Left hindlimb (tissue), 1 donor: ENCODE measurements around the gene MAPK14.

Source experiments
- DNase-seq: peaks from one replicate; pipeline ENCODE4 v3.0.0-alpha.2; 2018

Gene MAPK14

GRCh38 chr6:36104836-36105235, 77.2 kb downstream of the MAPK14 start:
- DNase-seq: no peak

GRCh38 chr6:36109092-36109491, 81.5 kb downstream of the MAPK14 start:
- DNase-seq: no peak

- no peak for DNase-seq
Measured at GRCh38 chr6:36110050-36110449, 82.4 kb downstream of the MAPK14 start.

- no peak for DNase-seq
Measured at GRCh38 chr6:36110863-36111262, 83.3 kb downstream of the MAPK14 start.

- DNase-seq: no peak
Measured at GRCh38 chr6:36111526-36111925, 83.9 kb downstream of the MAPK14 start.

- no peak for DNase-seq
Measured at GRCh38 chr6:36113049-36113448, 85.4 kb downstream of the MAPK14 start.

GRCh38 chr6:36113703-36114102, 86.1 kb downstream of the MAPK14 start:
- DNase-seq: no peak

- no peak for DNase-seq
Measured at GRCh38 chr6:36114798-36115408, 87.3 kb downstream of the MAPK14 start.

- DNase-seq: no peak
Measured at GRCh38 chr6:36115412-36115811, 87.8 kb downstream of the MAPK14 start.

- DNase-seq: no peak
Measured at GRCh38 chr6:36116066-36116864, 88.7 kb downstream of the MAPK14 start.

GRCh38 chr6:36116943-36117342, 89.3 kb downstream of the MAPK14 start:
- DNase-seq: no peak

GRCh38 chr6:36117658-36118549, 90.3 kb downstream of the MAPK14 start:
- no peak for DNase-seq

GRCh38 chr6:36118550-36119107, 91.0 kb downstream of the MAPK14 start:
- DNase-seq: no peak

GRCh38 chr6:36119209-36119608, 91.6 kb downstream of the MAPK14 start:
- DNase-seq: no peak

GRCh38 chr6:36120018-36120417, 92.4 kb downstream of the MAPK14 start:
- DNase-seq: no peak

GRCh38 chr6:36120539-36120938, 92.9 kb downstream of the MAPK14 start:
- DNase-seq: no peak

- DNase-seq: no peak
Measured at GRCh38 chr6:36120979-36121786, 93.6 kb downstream of the MAPK14 start.

- no peak for DNase-seq
Measured at GRCh38 chr6:36121787-36122494, 94.3 kb downstream of the MAPK14 start.

- DNase-seq: no peak
Measured at GRCh38 chr6:36122495-36123269, 95.1 kb downstream of the MAPK14 start.

GRCh38 chr6:36123270-36124139, 95.9 kb downstream of the MAPK14 start:
- DNase-seq: peak; percentile 74
